Testis (tissue), 2 donors: ENCODE data around the gene NOL4L.

Source experiments
- POLR2A ChIP-seq: fragments of 450-650 bp; IDR thresholded peaks from one replicate; pipeline ENCODE4 v1.6.1; 2017; ENCODE audit warnings: antibody characterized with exemption, mild to moderate bottlenecking, moderate library complexity
- TF ChIP-seq, protein P1 (sequence below), 3 experiments: fragments of 450-650 bp in 2 of 3; fragments of 200-600 bp in 1 of 3; sonication (generic) in 1 of 3; IDR thresholded peaks; one replicate each; pipeline ENCODE4 v1.5.1; 2016 to 2019; ENCODE audit warnings: antibody characterized with exemption in 3 of 3, mild to moderate bottlenecking in 2 of 3, moderate library complexity in 1 of 3

DNA sequence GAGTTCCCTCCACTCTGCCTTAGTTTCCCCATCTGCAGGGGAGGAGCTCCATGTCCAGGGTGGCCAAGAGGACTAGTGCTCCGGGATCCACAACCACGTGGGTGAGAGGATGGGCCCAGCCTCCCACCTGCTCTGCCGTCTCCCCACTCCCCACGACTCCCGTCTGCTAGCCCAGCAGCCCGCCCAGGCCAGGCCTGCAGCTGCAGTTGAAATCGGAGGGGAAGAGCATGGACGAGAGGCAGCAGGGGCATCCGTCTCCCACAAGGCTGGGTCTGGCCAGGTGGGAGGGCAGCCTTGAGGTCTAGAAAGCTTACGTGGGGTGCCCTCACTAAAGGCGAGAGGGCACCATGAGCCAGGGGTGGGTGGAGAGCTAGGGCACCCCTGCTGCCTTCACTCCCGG lies 8.6 kb downstream of the NOL4L start:
- TF ChIP-seq, protein P1, sequence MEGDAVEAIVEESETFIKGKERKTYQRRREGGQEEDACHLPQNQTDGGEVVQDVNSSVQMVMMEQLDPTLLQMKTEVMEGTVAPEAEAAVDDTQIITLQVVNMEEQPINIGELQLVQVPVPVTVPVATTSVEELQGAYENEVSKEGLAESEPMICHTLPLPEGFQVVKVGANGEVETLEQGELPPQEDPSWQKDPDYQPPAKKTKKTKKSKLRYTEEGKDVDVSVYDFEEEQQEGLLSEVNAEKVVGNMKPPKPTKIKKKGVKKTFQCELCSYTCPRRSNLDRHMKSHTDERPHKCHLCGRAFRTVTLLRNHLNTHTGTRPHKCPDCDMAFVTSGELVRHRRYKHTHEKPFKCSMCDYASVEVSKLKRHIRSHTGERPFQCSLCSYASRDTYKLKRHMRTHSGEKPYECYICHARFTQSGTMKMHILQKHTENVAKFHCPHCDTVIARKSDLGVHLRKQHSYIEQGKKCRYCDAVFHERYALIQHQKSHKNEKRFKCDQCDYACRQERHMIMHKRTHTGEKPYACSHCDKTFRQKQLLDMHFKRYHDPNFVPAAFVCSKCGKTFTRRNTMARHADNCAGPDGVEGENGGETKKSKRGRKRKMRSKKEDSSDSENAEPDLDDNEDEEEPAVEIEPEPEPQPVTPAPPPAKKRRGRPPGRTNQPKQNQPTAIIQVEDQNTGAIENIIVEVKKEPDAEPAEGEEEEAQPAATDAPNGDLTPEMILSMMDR (IDR thresholded peaks at IDR 0.05), result no peak
- no peak for TF ChIP-seq POLR2A
